ENCODE data around the gene EIF4EBP3.
A peak's percentile ranks its signal among the peaks of the same experiment; 100 is the strongest.

EIF4EBP3 gene

GRCh38 chr5:140554454-140554853 lies 7.0 kb downstream of the EIF4EBP3 start:
- in situ Hi-C loops (cut with MboI; ENCODE audit: low pct_unique_long_range_greater_than_20kb, low sequenced_read_pairs, unreplicated experiment) = no loop called here
- TF ChIP-seq CTCF (IDR thresholded peaks at IDR 0.05; ENCODE audit: extremely low read depth, insufficient read depth, missing control alignments) = no peak
- DNase-seq (ENCODE audit: low spot score) = no peak

- in situ Hi-C loops (cut with MboI; ENCODE audit: low pct_unique_long_range_greater_than_20kb, low sequenced_read_pairs, unreplicated experiment) = no loop called here
- TF ChIP-seq CTCF (IDR thresholded peaks at IDR 0.05; ENCODE audit: extremely low read depth, insufficient read depth, missing control alignments) = no peak
- DNase-seq (ENCODE audit: low spot score) = peak; percentile 47
Observed at GRCh38 chr5:140555747-140556312, 8.4 kb downstream of the EIF4EBP3 start.

- no peak for DNase-seq (ENCODE audit: low spot score)
- in situ Hi-C loops (cut with MboI; ENCODE audit: low pct_unique_long_range_greater_than_20kb, low sequenced_read_pairs, unreplicated experiment) = no loop called here
- TF ChIP-seq CTCF (IDR thresholded peaks at IDR 0.05; ENCODE audit: extremely low read depth, insufficient read depth, missing control alignments) = no peak
Observed at GRCh38 chr5:140556438-140556837, 9.0 kb downstream of the EIF4EBP3 start.

GRCh38 chr5:140557136-140557805 lies 9.8 kb downstream of the EIF4EBP3 start, which contains the start of gene SRA1:
SRA1 (minus strand) TSS chr5:140557473; CDS start chr5:140557452, 21 bp downstream.
- no peak for TF ChIP-seq CTCF (IDR thresholded peaks at IDR 0.05; ENCODE audit: extremely low read depth, insufficient read depth, missing control alignments)
- peak; percentile 93 for DNase-seq (ENCODE audit: low spot score)
- in situ Hi-C loops (cut with MboI; ENCODE audit: low pct_unique_long_range_greater_than_20kb, low sequenced_read_pairs, unreplicated experiment) = no loop called here

GRCh38 chr5:140557965-140558364 lies 10.5 kb downstream of the EIF4EBP3 start:
- no peak for TF ChIP-seq CTCF (IDR thresholded peaks at IDR 0.05; ENCODE audit: extremely low read depth, insufficient read depth, missing control alignments)
- DNase-seq (ENCODE audit: low spot score) = no peak
- in situ Hi-C loops (cut with MboI; ENCODE audit: low pct_unique_long_range_greater_than_20kb, low sequenced_read_pairs, unreplicated experiment) = no loop called here

GRCh38 chr5:140558542-140558941 lies 11.1 kb downstream of the EIF4EBP3 start:
- no peak for TF ChIP-seq CTCF (IDR thresholded peaks at IDR 0.05; ENCODE audit: extremely low read depth, insufficient read depth, missing control alignments)
- in situ Hi-C loops (cut with MboI; ENCODE audit: low pct_unique_long_range_greater_than_20kb, low sequenced_read_pairs, unreplicated experiment) = no loop called here
- no peak for DNase-seq (ENCODE audit: low spot score)
